DND-41 (cell line): ENCODE measurements around the gene RAD51AP1.

Source experiments
- CTCF ChIP-seq: IDR thresholded peaks from 2 replicates; pipeline ENCODE4 v1.5.1; 2012; ENCODE audit warnings: borderline replicate concordance, low read length, moderate library complexity, mild to moderate bottlenecking; ENCODE audit not compliant: poor library complexity, severe bottlenecking; ENCODE audit errors: extremely low read depth
- EZH2 ChIP-seq: IDR thresholded peaks from 3 replicates; pipeline ENCODE4 v1.6.1; 2012; ENCODE audit warnings: borderline replicate concordance, low read depth, mild to moderate bottlenecking, moderate library complexity, low read length, inconsistent platforms; ENCODE audit not compliant: severe bottlenecking

- no peak for TF ChIP-seq CTCF
- no peak for TF ChIP-seq EZH2
Observed at GRCh38 chr12:4530160-4530559, 8.5 kb upstream of the RAD51AP1 start.
